ENCODE data around the gene SEH1L. TPM values are rescaled to one million over a fixed set of nuclear protein-coding genes. Genes with fewer than 3 reads are reported as not detected.
"Not testable (repeated sequence)": the region's sequence is repeated elsewhere in the genome, so short reads cannot be mapped to it uniquely, and the experiment has no call there.

Gene SEH1L
- polyA plus RNA-seq, 1 donor from 2014 or later, result 11.5 TPM

DNA sequence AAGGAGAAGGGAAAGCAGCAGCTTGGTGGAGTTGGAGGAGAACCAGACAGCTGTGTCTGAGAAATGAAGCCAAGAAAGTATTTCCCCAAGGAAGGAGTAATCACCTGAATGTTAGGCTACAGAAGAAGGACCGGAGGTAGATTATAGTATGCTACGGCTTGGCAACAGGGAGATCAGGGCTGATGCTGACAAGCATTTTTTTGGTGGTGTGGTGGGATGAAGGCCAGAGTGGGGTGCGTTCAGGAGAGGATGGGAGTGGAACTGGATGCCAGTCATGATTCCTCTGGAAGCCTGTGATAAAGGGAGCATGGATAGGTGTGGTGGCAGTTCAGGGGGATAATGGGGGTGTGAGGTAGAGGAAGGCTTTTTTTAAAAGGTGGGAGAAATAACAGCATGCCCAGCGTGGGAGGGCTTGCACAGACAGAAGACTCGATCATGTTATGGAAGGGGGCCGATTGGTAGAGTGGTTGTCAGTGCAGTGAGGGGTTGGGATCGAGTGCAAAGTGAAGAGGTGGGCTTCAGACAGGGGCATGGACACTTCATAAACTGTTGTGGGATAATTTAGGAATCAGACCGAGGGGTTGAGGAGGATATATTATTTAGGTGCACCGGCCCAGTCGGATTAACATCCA is 49.0 kb downstream of the SEH1L start:
- Histone ChIP-seq H3K4me3 (ENCODE audit: low read length) (no peak overlapping the region), H3F3A (ENCODE audit: insufficient read depth, low read length, poor library complexity, severe bottlenecking) (no peaks in the 10 kb centered on the region), H3K27ac (ENCODE audit: low read length) (no peak overlapping the region), H2AFZ (ENCODE audit: low read depth, low read length) (no peak overlapping the region), H3K27me3 (ENCODE audit: insufficient read depth, low read depth, low read length) (no peaks in the 10 kb centered on the region), H4K20me1 (ENCODE audit: insufficient read depth) (no peaks in the 10 kb centered on the region), H3K9me2 (ENCODE audit: insufficient read depth, low read length) (no peaks in the 10 kb centered on the region), H3K9ac (ENCODE audit: low read length) (no peak overlapping the region), H3K9me3 (ENCODE audit: low read length) (no peaks in the 10 kb centered on the region), H3K79me2 (replicated peaks; ENCODE audit: insufficient read depth, low read length) (peaks cover 46% of the 10 kb centered on the region), H3K36me3 (ENCODE audit: insufficient read depth, low read length) (no peaks in the 10 kb centered on the region), H3K4me2 (ENCODE audit: low read length) (no peak overlapping the region)
- TF ChIP-seq, protein P1, sequence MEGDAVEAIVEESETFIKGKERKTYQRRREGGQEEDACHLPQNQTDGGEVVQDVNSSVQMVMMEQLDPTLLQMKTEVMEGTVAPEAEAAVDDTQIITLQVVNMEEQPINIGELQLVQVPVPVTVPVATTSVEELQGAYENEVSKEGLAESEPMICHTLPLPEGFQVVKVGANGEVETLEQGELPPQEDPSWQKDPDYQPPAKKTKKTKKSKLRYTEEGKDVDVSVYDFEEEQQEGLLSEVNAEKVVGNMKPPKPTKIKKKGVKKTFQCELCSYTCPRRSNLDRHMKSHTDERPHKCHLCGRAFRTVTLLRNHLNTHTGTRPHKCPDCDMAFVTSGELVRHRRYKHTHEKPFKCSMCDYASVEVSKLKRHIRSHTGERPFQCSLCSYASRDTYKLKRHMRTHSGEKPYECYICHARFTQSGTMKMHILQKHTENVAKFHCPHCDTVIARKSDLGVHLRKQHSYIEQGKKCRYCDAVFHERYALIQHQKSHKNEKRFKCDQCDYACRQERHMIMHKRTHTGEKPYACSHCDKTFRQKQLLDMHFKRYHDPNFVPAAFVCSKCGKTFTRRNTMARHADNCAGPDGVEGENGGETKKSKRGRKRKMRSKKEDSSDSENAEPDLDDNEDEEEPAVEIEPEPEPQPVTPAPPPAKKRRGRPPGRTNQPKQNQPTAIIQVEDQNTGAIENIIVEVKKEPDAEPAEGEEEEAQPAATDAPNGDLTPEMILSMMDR (IDR thresholded peaks at IDR 0.05; ENCODE audit: poor library complexity, severe bottlenecking), result no peak
- TF ChIP-seq MXI1 (conservative IDR thresholded peaks at IDR 0.05; ENCODE audit: poor library complexity, severe bottlenecking) (no peak), TAF1 (IDR thresholded peaks at IDR 0.05; ENCODE audit: low read depth) (no peak), POLR2AphosphoS5 (IDR thresholded peaks at IDR 0.05) (no peak), EP300 (conservative IDR thresholded peaks at IDR 0.05; ENCODE audit: poor library complexity, severe bottlenecking) (no peak), EZH2 (IDR thresholded peaks at IDR 0.05; ENCODE audit: borderline replicate concordance, insufficient read depth, low read length, poor library complexity, severe bottlenecking) (no peak), RAD21 (conservative IDR thresholded peaks at IDR 0.05) (no peak), SMC3 (conservative IDR thresholded peaks at IDR 0.05; ENCODE audit: poor library complexity) (no peak)

DNA sequence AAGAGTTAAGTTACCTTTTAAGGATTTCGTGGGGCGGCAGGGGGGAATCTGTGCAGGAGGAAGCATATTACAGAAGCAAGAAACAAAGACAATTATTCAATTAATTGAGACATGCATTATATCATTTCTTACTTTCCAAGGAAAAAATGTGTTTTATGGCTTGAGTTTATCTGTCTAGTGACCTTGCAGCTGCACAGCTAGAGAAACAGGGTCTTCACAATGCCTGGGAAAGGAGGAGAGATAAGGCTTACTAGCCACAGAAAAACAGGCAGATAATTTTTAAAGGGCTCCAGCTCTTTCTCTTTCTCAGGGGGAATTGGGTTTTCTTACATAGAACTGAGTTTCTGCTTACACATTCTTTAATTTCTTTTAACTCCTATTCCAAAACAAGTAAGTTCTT is 49.5 kb downstream of the SEH1L start:
- peaks cover 41% of the 10 kb centered on the region for H3K79me2 ChIP-seq (replicated peaks; ENCODE audit: insufficient read depth, low read length)
- H3K27ac ChIP-seq (ENCODE audit: low read length); H3K9ac ChIP-seq (ENCODE audit: low read length); H4K20me1 ChIP-seq (ENCODE audit: insufficient read depth); H3K9me3 ChIP-seq (ENCODE audit: low read length); H3K4me2 ChIP-seq (ENCODE audit: low read length); H2AFZ ChIP-seq (ENCODE audit: low read depth, low read length); H3K27me3 ChIP-seq (ENCODE audit: insufficient read depth, low read depth, low read length); H3F3A ChIP-seq (ENCODE audit: insufficient read depth, low read length, poor library complexity, severe bottlenecking); H3K4me3 ChIP-seq (ENCODE audit: low read length); H3K36me3 ChIP-seq (ENCODE audit: insufficient read depth, low read length); H3K9me2 ChIP-seq (ENCODE audit: insufficient read depth, low read length): not testable (repeated sequence)

DNA sequence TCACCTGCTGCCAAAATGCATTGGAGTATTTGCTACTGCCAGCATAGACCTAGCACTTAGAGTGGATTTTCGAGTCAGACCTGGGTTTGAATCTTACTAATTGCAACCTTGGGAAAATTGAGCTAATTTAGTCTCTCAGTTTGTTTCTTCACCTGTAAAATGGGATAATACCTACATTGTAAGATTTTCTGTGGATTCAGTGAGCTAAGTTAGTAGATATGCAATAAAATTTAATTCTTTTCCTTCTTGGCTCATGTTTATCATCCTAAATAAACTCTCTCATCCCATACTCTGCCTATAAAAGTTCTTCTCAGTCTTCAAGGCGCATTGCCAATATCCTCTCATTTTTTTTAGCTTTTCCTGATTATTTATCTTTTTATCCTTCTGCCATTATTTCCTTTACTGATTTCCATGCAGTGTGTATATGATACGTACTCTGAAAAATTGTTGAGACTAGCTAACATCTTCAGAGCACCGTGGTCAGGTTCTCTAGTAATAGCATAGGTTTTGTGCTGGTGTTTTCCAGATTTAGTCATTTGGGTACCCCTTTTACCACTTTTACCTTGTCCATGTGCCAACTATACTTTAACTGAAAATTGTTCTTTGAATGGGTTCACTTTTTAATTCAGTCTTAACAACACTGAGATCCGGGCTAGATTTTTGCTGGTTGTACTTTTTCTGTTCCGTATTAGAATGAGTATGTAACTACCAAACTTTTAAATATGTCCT is 50.7 kb downstream of the SEH1L start:
- H3K4me3 ChIP-seq (ENCODE audit: low read length), result no peak overlapping the region
- no peaks in the 10 kb centered on the region for H3K9me3 ChIP-seq (ENCODE audit: low read length)
- no peaks in the 10 kb centered on the region for H3F3A ChIP-seq (ENCODE audit: insufficient read depth, low read length, poor library complexity, severe bottlenecking)
- no peak for TF ChIP-seq TAF1 (IDR thresholded peaks at IDR 0.05; ENCODE audit: low read depth)
- TF ChIP-seq MXI1 (conservative IDR thresholded peaks at IDR 0.05; ENCODE audit: poor library complexity, severe bottlenecking), result no peak
- TF ChIP-seq RAD21 (conservative IDR thresholded peaks at IDR 0.05), result no peak
- TF ChIP-seq SMC3 (conservative IDR thresholded peaks at IDR 0.05; ENCODE audit: poor library complexity), result no peak
- TF ChIP-seq EZH2 (IDR thresholded peaks at IDR 0.05; ENCODE audit: borderline replicate concordance, insufficient read depth, low read length, poor library complexity, severe bottlenecking), result no peak
- TF ChIP-seq, protein P2, sequence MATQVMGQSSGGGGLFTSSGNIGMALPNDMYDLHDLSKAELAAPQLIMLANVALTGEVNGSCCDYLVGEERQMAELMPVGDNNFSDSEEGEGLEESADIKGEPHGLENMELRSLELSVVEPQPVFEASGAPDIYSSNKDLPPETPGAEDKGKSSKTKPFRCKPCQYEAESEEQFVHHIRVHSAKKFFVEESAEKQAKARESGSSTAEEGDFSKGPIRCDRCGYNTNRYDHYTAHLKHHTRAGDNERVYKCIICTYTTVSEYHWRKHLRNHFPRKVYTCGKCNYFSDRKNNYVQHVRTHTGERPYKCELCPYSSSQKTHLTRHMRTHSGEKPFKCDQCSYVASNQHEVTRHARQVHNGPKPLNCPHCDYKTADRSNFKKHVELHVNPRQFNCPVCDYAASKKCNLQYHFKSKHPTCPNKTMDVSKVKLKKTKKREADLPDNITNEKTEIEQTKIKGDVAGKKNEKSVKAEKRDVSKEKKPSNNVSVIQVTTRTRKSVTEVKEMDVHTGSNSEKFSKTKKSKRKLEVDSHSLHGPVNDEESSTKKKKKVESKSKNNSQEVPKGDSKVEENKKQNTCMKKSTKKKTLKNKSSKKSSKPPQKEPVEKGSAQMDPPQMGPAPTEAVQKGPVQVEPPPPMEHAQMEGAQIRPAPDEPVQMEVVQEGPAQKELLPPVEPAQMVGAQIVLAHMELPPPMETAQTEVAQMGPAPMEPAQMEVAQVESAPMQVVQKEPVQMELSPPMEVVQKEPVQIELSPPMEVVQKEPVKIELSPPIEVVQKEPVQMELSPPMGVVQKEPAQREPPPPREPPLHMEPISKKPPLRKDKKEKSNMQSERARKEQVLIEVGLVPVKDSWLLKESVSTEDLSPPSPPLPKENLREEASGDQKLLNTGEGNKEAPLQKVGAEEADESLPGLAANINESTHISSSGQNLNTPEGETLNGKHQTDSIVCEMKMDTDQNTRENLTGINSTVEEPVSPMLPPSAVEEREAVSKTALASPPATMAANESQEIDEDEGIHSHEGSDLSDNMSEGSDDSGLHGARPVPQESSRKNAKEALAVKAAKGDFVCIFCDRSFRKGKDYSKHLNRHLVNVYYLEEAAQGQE (IDR thresholded peaks at IDR 0.05; ENCODE audit: borderline replicate concordance), result no peak
- TF ChIP-seq, protein P1 (IDR thresholded peaks at IDR 0.05; ENCODE audit: poor library complexity, severe bottlenecking), result no peak
- no peak for TF ChIP-seq EP300 (conservative IDR thresholded peaks at IDR 0.05; ENCODE audit: poor library complexity, severe bottlenecking)
- TF ChIP-seq POLR2AphosphoS5 (IDR thresholded peaks at IDR 0.05), result no peak
- no peak overlapping the region for H2AFZ ChIP-seq (ENCODE audit: low read depth, low read length)
- no peaks in the 10 kb centered on the region for H3K9me2 ChIP-seq (ENCODE audit: insufficient read depth, low read length)
- no peaks in the 10 kb centered on the region for H3K36me3 ChIP-seq (ENCODE audit: insufficient read depth, low read length)
- no peak overlapping the region for H3K4me2 ChIP-seq (ENCODE audit: low read length)
- H3K27me3 ChIP-seq (ENCODE audit: insufficient read depth, low read depth, low read length), result no peaks in the 10 kb centered on the region
- H3K9ac ChIP-seq (ENCODE audit: low read length), result no peak overlapping the region
- H3K27ac ChIP-seq (ENCODE audit: low read length), result no peak overlapping the region
- peaks cover 29% of the 10 kb centered on the region for H3K79me2 ChIP-seq (replicated peaks; ENCODE audit: insufficient read depth, low read length)
- H4K20me1 ChIP-seq (ENCODE audit: insufficient read depth), result no peaks in the 10 kb centered on the region

Measured in neural cell (in vitro differentiated cells).